ENCODE measurements around the gene CAPS.

Gene CAPS

GRCh38 chr19:5941673-5942072 lies 27.6 kb downstream of the CAPS start:
- no peaks in the 10 kb centered on the region for H3K27me3 ChIP-seq (ENCODE audit: insufficient read depth, low read length, poor library complexity)
- H2BK5ac ChIP-seq (ENCODE audit: low read length) = no peak overlapping the region
- no peak for DNase-seq
- H3K56ac ChIP-seq (ENCODE audit: low read length) = no peak overlapping the region
- WGBS (ENCODE audit: extremely low coverage, insufficient coverage, low lambda C conversion rate) = no CpG with 5 or more reads among the region's 11 CpGs
- no peak overlapping the region for H4K8ac ChIP-seq (ENCODE audit: low read depth, low read length)
- no peak overlapping the region for H2BK15ac ChIP-seq (replicated peaks; ENCODE audit: low read depth)
- H3K4me3 ChIP-seq (ENCODE audit: low read length) = no peak overlapping the region
- H3K9ac ChIP-seq (ENCODE audit: low read length) = no peak overlapping the region
- H3K4ac ChIP-seq (ENCODE audit: low read depth, low read length) = no peak overlapping the region
- no peak overlapping the region for H3K18ac ChIP-seq (ENCODE audit: low read length)
- no peak overlapping the region for H4K5ac ChIP-seq (ENCODE audit: low read length)
- no peak overlapping the region for H3K4me2 ChIP-seq (ENCODE audit: low read length)
- H3K79me1 ChIP-seq (ENCODE audit: low read length) = peaks cover 26% of the 10 kb centered on the region
- H3K23ac ChIP-seq (ENCODE audit: low read length) = no peak overlapping the region
- no peak overlapping the region for H3K27ac ChIP-seq (ENCODE audit: low read depth, low read length)
- H2AK5ac ChIP-seq (ENCODE audit: low read length) = no peak overlapping the region
- no peak overlapping the region for H2BK120ac ChIP-seq (ENCODE audit: low read depth, low read length)
- H3K79me2 ChIP-seq (ENCODE audit: control insufficient read depth, insufficient read depth, low read length) = peaks cover 11% of the 10 kb centered on the region
- H3K36me3 ChIP-seq (ENCODE audit: control insufficient read depth, insufficient read depth, low read length) = peaks cover 6% of the 10 kb centered on the region
- no peaks in the 10 kb centered on the region for H3K4me1 ChIP-seq (ENCODE audit: control insufficient read depth, low read depth, low read length)

- peaks cover 33% of the 10 kb centered on the region for H3K79me1 ChIP-seq (ENCODE audit: low read length)
- no peak overlapping the region for H4K5ac ChIP-seq (ENCODE audit: low read length)
- no peak overlapping the region for H3K9ac ChIP-seq (ENCODE audit: low read length)
- no peak overlapping the region for H4K8ac ChIP-seq (ENCODE audit: low read depth, low read length)
- WGBS (ENCODE audit: extremely low coverage, insufficient coverage, low lambda C conversion rate) = no CpG with 5 or more reads among the region's 10 CpGs
- no peak overlapping the region for H3K4me3 ChIP-seq (ENCODE audit: low read length)
- H3K4me1 ChIP-seq (ENCODE audit: control insufficient read depth, low read depth, low read length) = no peaks in the 10 kb centered on the region
- no peak overlapping the region for H2BK5ac ChIP-seq (ENCODE audit: low read length)
- no peak overlapping the region for H3K4ac ChIP-seq (ENCODE audit: low read depth, low read length)
- no peak overlapping the region for H3K23ac ChIP-seq (ENCODE audit: low read length)
- DNase-seq = no peak
- no peak overlapping the region for H2BK120ac ChIP-seq (ENCODE audit: low read depth, low read length)
- H3K79me2 ChIP-seq (ENCODE audit: control insufficient read depth, insufficient read depth, low read length) = peaks cover 19% of the 10 kb centered on the region
- no peaks in the 10 kb centered on the region for H3K27me3 ChIP-seq (ENCODE audit: insufficient read depth, low read length, poor library complexity)
- no peak overlapping the region for H2AK5ac ChIP-seq (ENCODE audit: low read length)
- no peak overlapping the region for H3K18ac ChIP-seq (ENCODE audit: low read length)
- no peak overlapping the region for H2BK15ac ChIP-seq (replicated peaks; ENCODE audit: low read depth)
- H3K36me3 ChIP-seq (ENCODE audit: control insufficient read depth, insufficient read depth, low read length) = peaks cover 5% of the 10 kb centered on the region
- H3K56ac ChIP-seq (ENCODE audit: low read length) = no peak overlapping the region
- no peak overlapping the region for H3K4me2 ChIP-seq (ENCODE audit: low read length)
- no peak overlapping the region for H3K27ac ChIP-seq (ENCODE audit: low read depth, low read length)
These were observed 29.0 kb downstream of the CAPS start for GRCh38 chr19:5943045-5943444.

- Histone ChIP-seq H3K9ac (ENCODE audit: low read length) (no peak overlapping the region), H3K27ac (ENCODE audit: low read depth, low read length) (no peak overlapping the region), H3K56ac (ENCODE audit: low read length) (no peak overlapping the region), H2BK15ac (replicated peaks; ENCODE audit: low read depth) (no peak overlapping the region), H3K79me2 (ENCODE audit: control insufficient read depth, insufficient read depth, low read length) (peaks cover 21% of the 10 kb centered on the region), H4K5ac (ENCODE audit: low read length) (no peak overlapping the region), H4K8ac (ENCODE audit: low read depth, low read length) (no peak overlapping the region), H3K36me3 (ENCODE audit: control insufficient read depth, insufficient read depth, low read length) (peaks cover 5% of the 10 kb centered on the region), H3K27me3 (ENCODE audit: insufficient read depth, low read length, poor library complexity) (no peaks in the 10 kb centered on the region), H3K18ac (ENCODE audit: low read length) (no peak overlapping the region), H3K4me2 (ENCODE audit: low read length) (no peak overlapping the region), H2BK120ac (ENCODE audit: low read depth, low read length) (no peak overlapping the region), H3K4me1 (ENCODE audit: control insufficient read depth, low read depth, low read length) (no peaks in the 10 kb centered on the region), H3K4ac (ENCODE audit: low read depth, low read length) (no peak overlapping the region), H2AK5ac (ENCODE audit: low read length) (no peak overlapping the region), H2BK5ac (ENCODE audit: low read length) (no peak overlapping the region), H3K79me1 (ENCODE audit: low read length) (peaks cover 35% of the 10 kb centered on the region), H3K4me3 (ENCODE audit: low read length) (no peak overlapping the region), H3K23ac (ENCODE audit: low read length) (no peak overlapping the region)
- DNase-seq = no peak
- WGBS (ENCODE audit: extremely low coverage, insufficient coverage, low lambda C conversion rate) = no CpG with 5 or more reads among the region's 10 CpGs
These were observed 29.6 kb downstream of the CAPS start for GRCh38 chr19:5943623-5944022.

DNA sequence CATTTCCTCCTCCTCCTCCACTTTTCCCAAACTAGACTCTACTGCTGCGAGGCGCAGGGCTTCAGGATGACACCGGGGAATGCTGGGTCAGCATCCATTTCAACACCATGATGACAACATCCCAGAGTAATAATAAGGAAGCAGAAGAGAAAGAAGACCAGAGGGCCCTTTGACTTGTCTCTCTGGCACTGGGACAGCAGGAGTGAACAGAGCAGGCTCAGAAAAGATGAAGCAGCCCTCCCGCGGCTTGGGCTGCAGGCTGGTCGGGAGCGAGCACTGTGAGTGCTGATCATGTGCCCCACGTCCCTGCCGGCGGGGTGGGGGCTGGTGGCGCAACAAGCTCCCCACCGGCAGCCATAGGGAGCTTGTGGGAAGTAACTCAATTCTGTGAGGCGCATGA lies 33.4 kb downstream of the CAPS start:
- no peaks in the 10 kb centered on the region for H3K36me3 ChIP-seq (ENCODE audit: control insufficient read depth, insufficient read depth, low read length)
- H2BK120ac ChIP-seq (ENCODE audit: low read depth, low read length) = no peak overlapping the region
- no peak overlapping the region for H3K56ac ChIP-seq (ENCODE audit: low read length)
- H3K79me1 ChIP-seq (ENCODE audit: low read length) = peaks cover 51% of the 10 kb centered on the region
- H2BK15ac ChIP-seq (replicated peaks; ENCODE audit: low read depth) = no peak overlapping the region
- H3K27me3 ChIP-seq (ENCODE audit: insufficient read depth, low read length, poor library complexity) = no peaks in the 10 kb centered on the region
- no peak for DNase-seq
- H3K4me1 ChIP-seq (ENCODE audit: control insufficient read depth, low read depth, low read length) = peaks cover 12% of the 10 kb centered on the region
- no peak overlapping the region for H3K4ac ChIP-seq (ENCODE audit: low read depth, low read length)
- WGBS (ENCODE audit: extremely low coverage, insufficient coverage, low lambda C conversion rate) = no CpG with 5 or more reads among the region's 13 CpGs
- H3K4me2 ChIP-seq (ENCODE audit: low read length) = no peak overlapping the region
- no peak overlapping the region for H2BK5ac ChIP-seq (ENCODE audit: low read length)
- H3K9ac ChIP-seq (ENCODE audit: low read length) = no peak overlapping the region
- no peak overlapping the region for H4K8ac ChIP-seq (ENCODE audit: low read depth, low read length)
- H3K18ac ChIP-seq (ENCODE audit: low read length) = no peak overlapping the region
- no peak overlapping the region for H3K4me3 ChIP-seq (ENCODE audit: low read length)
- no peak overlapping the region for H3K27ac ChIP-seq (ENCODE audit: low read depth, low read length)
- H2AK5ac ChIP-seq (ENCODE audit: low read length) = no peak overlapping the region
- H3K23ac ChIP-seq (ENCODE audit: low read length) = no peak overlapping the region
- peaks cover 44% of the 10 kb centered on the region for H3K79me2 ChIP-seq (ENCODE audit: control insufficient read depth, insufficient read depth, low read length)
- H4K5ac ChIP-seq (ENCODE audit: low read length) = no peak overlapping the region

DNA sequence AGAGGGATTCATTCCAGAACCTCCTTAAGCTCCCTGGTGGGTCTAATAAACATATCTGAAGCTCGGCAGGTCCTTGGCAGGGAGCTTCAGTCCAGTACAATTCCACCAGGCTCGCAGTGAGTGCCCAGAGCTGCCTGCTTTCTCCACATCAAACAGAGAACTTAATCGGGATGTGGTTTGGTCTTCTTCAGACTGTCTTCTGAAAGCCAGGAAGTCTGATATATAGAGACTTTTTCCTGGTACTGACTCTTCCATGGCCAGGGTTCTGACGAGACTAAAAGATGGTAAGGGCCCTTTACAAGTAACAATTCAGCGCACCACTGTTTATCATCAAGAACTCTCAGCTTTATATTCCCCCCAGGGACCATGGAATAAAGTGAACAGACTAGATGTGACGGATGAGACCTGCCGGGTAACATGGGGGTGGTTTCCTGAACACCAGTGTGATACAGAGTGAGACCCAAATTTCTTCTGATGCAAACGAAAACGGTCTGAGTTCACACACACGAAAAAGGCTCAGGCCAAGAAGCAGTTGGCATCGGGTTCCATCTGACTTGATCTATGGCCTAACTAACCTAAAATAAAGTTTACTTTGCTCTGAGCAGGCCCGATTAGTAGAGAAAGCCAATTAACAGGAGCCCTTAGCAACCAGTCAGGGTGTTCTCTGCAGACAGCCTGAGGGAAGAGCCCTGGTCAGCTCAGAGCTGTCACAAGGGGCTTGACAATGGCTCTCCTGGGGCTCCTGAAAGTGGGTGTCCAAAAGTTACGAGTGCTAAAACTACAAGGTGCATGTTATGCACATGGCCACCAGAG lies 34.9 kb downstream of the CAPS start:
- no peak for DNase-seq
- Histone ChIP-seq H3K4ac (ENCODE audit: low read depth, low read length) (no peak overlapping the region), H3K18ac (ENCODE audit: low read length) (no peak overlapping the region), H4K5ac (ENCODE audit: low read length) (no peak overlapping the region), H3K27ac (ENCODE audit: low read depth, low read length) (no peak overlapping the region), H2BK15ac (replicated peaks; ENCODE audit: low read depth) (no peak overlapping the region), H3K56ac (ENCODE audit: low read length) (no peak overlapping the region), H3K4me3 (ENCODE audit: low read length) (no peak overlapping the region), H3K79me2 (ENCODE audit: control insufficient read depth, insufficient read depth, low read length) (peaks cover 54% of the 10 kb centered on the region), H3K4me2 (ENCODE audit: low read length) (no peak overlapping the region), H3K9ac (ENCODE audit: low read length) (no peak overlapping the region), H3K36me3 (ENCODE audit: control insufficient read depth, insufficient read depth, low read length) (no peaks in the 10 kb centered on the region), H3K23ac (ENCODE audit: low read length) (no peak overlapping the region), H2AK5ac (ENCODE audit: low read length) (no peak overlapping the region), H2BK5ac (ENCODE audit: low read length) (no peak overlapping the region), H3K79me1 (ENCODE audit: low read length) (peaks cover 54% of the 10 kb centered on the region), H4K8ac (ENCODE audit: low read depth, low read length) (no peak overlapping the region), H2BK120ac (ENCODE audit: low read depth, low read length) (no peak overlapping the region), H3K27me3 (ENCODE audit: insufficient read depth, low read length, poor library complexity) (no peaks in the 10 kb centered on the region), H3K4me1 (ENCODE audit: control insufficient read depth, low read depth, low read length) (peaks cover 26% of the 10 kb centered on the region)
- no CpG with 5 or more reads among the region's 13 CpGs for WGBS (ENCODE audit: extremely low coverage, insufficient coverage, low lambda C conversion rate)

Measured in mesendoderm (in vitro differentiated cells).